Neural crest cell (in vitro differentiated cells): Measurements from ENCODE around the gene SLC1A7. TPM values are rescaled to one million over a fixed set of nuclear protein-coding genes. Genes with fewer than 3 reads are reported as not detected.

Experiments
- DNase-seq: peaks from one replicate; pipeline ENCODE4 v3.0.0; 2021; ENCODE audit warnings: low read depth, mixed read lengths, low spot score
- H3K27ac Mint-ChIP-seq: one replicate; pipeline ENCODE4 v1.8.0; 2021; ENCODE audit warnings: mild to moderate bottlenecking, mixed read lengths; ENCODE audit not compliant: unreplicated experiment
- H3K27me3 Mint-ChIP-seq: 2 replicates; pipeline ENCODE4 v1.8.0; 2021; ENCODE audit warnings: low read depth, mild to moderate bottlenecking, mixed read lengths
- H3K36me3 Mint-ChIP-seq: 2 replicates; pipeline ENCODE4 v1.8.0; 2021; ENCODE audit warnings: low read depth, mild to moderate bottlenecking, mixed read lengths
- H3K4me1 Mint-ChIP-seq: 2 replicates; pipeline ENCODE4 v1.8.0; 2021; ENCODE audit warnings: mixed read lengths
- H3K4me3 Mint-ChIP-seq: one replicate; pipeline ENCODE4 v1.8.0; 2021; ENCODE audit warnings: mild to moderate bottlenecking, mixed read lengths
- H3K9me3 Mint-ChIP-seq: 2 replicates; pipeline ENCODE4 v1.8.0; 2021; ENCODE audit warnings: mixed read lengths
- total RNA-seq: library from RNA; stranded (reverse); gene quantifications from 2 replicates; pipeline ENCODE4 v1.2.1, GENCODE V29; 2021
- TF ChIP-seq, protein P1 (sequence below): fragments of 200-600 bp; sonication (generic); conservative IDR thresholded peaks from 2 replicates; pipeline ENCODE4 v1.5.0; 2021; ENCODE audit warnings: antibody characterized with exemption, mild to moderate bottlenecking

The SLC1A7 gene
- total RNA-seq, 1 donor from 2014 or later: not detected

- DNase-seq: no peak
- TF ChIP-seq, protein P1, sequence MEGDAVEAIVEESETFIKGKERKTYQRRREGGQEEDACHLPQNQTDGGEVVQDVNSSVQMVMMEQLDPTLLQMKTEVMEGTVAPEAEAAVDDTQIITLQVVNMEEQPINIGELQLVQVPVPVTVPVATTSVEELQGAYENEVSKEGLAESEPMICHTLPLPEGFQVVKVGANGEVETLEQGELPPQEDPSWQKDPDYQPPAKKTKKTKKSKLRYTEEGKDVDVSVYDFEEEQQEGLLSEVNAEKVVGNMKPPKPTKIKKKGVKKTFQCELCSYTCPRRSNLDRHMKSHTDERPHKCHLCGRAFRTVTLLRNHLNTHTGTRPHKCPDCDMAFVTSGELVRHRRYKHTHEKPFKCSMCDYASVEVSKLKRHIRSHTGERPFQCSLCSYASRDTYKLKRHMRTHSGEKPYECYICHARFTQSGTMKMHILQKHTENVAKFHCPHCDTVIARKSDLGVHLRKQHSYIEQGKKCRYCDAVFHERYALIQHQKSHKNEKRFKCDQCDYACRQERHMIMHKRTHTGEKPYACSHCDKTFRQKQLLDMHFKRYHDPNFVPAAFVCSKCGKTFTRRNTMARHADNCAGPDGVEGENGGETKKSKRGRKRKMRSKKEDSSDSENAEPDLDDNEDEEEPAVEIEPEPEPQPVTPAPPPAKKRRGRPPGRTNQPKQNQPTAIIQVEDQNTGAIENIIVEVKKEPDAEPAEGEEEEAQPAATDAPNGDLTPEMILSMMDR: no peak
- Mint-ChIP-seq H3K4me1 (no peaks in the 10 kb centered on the region), H3K9me3 (peaks cover 6% of the 10 kb centered on the region), H3K27me3 (no peaks in the 10 kb centered on the region), H3K27ac (no peak overlapping the region), H3K36me3 (peaks cover 3% of the 10 kb centered on the region), H3K4me3 (no peak overlapping the region)
These were observed 2.0 kb downstream of the SLC1A7 start for GRCh38 chr1:53140451-53140850.

- Mint-ChIP-seq H3K27ac (no peak overlapping the region), H3K9me3 (peaks cover 6% of the 10 kb centered on the region), H3K4me1 (no peaks in the 10 kb centered on the region), H3K36me3 (peaks cover 3% of the 10 kb centered on the region), H3K27me3 (no peaks in the 10 kb centered on the region), H3K4me3 (no peak overlapping the region)
- TF ChIP-seq, protein P1: no peak
- no peak for DNase-seq
These were observed 2.5 kb downstream of the SLC1A7 start for GRCh38 chr1:53139951-53140361.

DNA sequence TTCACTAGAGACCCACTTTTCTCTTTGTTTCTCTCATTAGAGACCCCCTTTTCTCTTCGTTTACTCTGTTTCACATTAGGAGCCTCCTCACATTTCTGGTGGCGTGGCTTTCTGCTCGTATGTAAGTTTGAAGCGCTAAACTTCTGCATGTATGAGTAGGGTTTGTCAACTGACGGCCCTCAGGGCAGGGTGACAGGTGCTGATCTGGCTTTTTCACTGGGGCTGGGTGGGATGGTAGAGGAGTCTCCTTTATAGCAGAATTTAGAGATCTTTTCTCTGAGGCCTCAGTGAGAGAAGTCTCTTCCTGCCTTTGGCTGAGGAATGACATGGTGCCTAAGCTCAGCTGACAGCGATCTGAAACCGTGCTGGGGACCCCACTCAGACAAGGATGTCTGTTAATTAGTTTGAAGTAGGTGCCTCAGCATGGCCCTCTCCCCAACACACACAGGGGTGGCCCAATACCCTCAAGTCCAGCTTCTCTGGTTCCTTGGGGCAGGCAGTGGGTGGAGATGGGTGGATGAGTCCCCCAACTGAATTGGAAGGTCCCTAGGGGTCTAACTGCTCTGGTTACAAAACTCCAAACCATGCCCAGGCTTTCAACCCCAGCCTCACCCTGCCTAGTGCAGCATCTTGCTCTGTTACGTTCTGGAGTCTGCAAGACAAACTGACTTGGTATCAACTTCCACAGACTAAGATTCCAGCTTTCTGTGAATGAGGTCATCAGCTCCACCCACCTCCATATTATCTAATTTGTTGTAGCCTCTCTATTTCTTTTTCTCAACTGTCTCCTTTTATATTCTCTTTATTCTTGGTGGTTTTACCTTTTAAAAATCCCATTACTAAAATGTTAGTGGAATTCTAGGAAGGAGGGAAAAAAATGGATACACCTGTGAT lies 3.2 kb downstream of the SLC1A7 start:
- Mint-ChIP-seq H3K27me3 (no peaks in the 10 kb centered on the region), H3K27ac (no peak overlapping the region), H3K9me3 (peaks cover 6% of the 10 kb centered on the region), H3K4me3 (no peak overlapping the region), H3K36me3 (peaks cover 3% of the 10 kb centered on the region), H3K4me1 (no peaks in the 10 kb centered on the region)
- TF ChIP-seq, protein P1: no peak
- no peak for DNase-seq

- H3K4me3 Mint-ChIP-seq: no peak overlapping the region
- no peaks in the 10 kb centered on the region for H3K27me3 Mint-ChIP-seq
- peaks cover 3% of the 10 kb centered on the region for H3K36me3 Mint-ChIP-seq
- TF ChIP-seq, protein P1: peak; percentile 26
- DNase-seq: no peak
- H3K9me3 Mint-ChIP-seq: peaks cover 6% of the 10 kb centered on the region
- no peak overlapping the region for H3K27ac Mint-ChIP-seq
- no peaks in the 10 kb centered on the region for H3K4me1 Mint-ChIP-seq
These were observed 4.7 kb downstream of the SLC1A7 start for GRCh38 chr1:53137729-53138128.

DNA sequence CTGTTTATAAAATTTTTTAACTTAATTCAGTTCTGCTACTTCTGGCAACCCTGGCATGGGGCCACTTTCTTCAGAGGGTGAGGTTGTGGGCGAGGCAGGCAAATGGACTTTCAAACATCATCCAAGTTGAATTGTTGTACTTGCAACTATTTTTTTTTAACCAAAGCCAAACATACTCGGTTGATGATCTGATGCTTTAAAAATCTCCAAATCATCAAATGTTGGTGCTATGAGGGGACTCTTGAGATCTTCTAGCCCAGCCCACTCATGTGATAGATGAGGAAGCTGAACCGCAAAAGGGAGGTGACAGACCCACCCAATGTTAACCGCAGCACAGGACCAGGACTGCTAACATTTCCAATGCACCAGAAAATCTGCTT lies 6.7 kb downstream of the SLC1A7 start:
- peaks cover 3% of the 10 kb centered on the region for H3K36me3 Mint-ChIP-seq
- no peak overlapping the region for H3K27ac Mint-ChIP-seq
- no peak overlapping the region for H3K4me3 Mint-ChIP-seq
- DNase-seq: no peak
- no peaks in the 10 kb centered on the region for H3K27me3 Mint-ChIP-seq
- no peaks in the 10 kb centered on the region for H3K4me1 Mint-ChIP-seq
- H3K9me3 Mint-ChIP-seq: peaks cover 6% of the 10 kb centered on the region
- TF ChIP-seq, protein P1: no peak
